Endothelial cell of umbilical vein (primary cell): ENCODE results near the gene SLC16A2. TPM values are rescaled to one million over a fixed set of nuclear protein-coding genes. Genes with fewer than 3 reads are reported as not detected.

ENCODE experiments used
- BruUV-seq: library from RNA; stranded (reverse); fragments of 400-500 nt; replicated peaks from 2 replicates; lab custom pipeline; 2021; lab: Mats Ljungman, UMichigan
- CTCF ChIA-PET: fragments of 300-600, 350-600 bp; sonication (Branson Sonifier 250); formaldehyde crosslinking; loops from one replicate; lab custom pipeline; 2021; ENCODE audit warnings: antibody characterized with exemption, inconsistent platforms; lab: Charles Lee
- POLR2A ChIA-PET: fragments of 300-600, 350-600 bp; sonication (Branson Sonifier 250); formaldehyde crosslinking; loops from one replicate; lab custom pipeline; 2021; ENCODE audit warnings: antibody characterized with exemption, inconsistent platforms; lab: Charles Lee
- DNase-seq: peaks from one replicate; pipeline ENCODE4 v3.0.0-alpha.2; 2011; ENCODE audit warnings: low read depth, low spot score
- FAIRE-seq: peaks from 2 replicates; lab custom pipeline; 2011; peaks lifted over from hg19 to GRCh38; lab: Jason Lieb, UNC
- H2AFZ ChIP-seq: 2 replicates; pipeline ENCODE4 v1.6.0; 2012; ENCODE audit warnings: low read depth, low read length, control low read depth, inconsistent platforms
- H3K27ac ChIP-seq: 2 replicates; pipeline ENCODE4 v1.5.1; 2011; ENCODE audit warnings: low read depth, mild to moderate bottlenecking, control low read depth, low read length, moderate library complexity; ENCODE audit not compliant: insufficient read depth
- H3K27me3 ChIP-seq, 2 experiments: 2 replicates each; pipeline versions ENCODE4 v1.6.0 to v1.6.1; 2011; ENCODE audit warnings: low read length in 2 of 2, mixed read lengths in 1 of 2; ENCODE audit not compliant: control insufficient read depth in 2 of 2, insufficient read depth in 2 of 2
- H3K36me3 ChIP-seq, 2 experiments: 2 replicates in 1 of 2; 3 replicates in 1 of 2; pipeline ENCODE4 v1.5.1; 2011; ENCODE audit warnings: low read length in 2 of 2, mild to moderate bottlenecking in 1 of 2, moderate library complexity in 1 of 2; ENCODE audit not compliant: control insufficient read depth in 2 of 2, insufficient read depth in 2 of 2; ENCODE audit errors: extremely low read depth in 1 of 2
- H3K4me1 ChIP-seq: 3 replicates; pipeline ENCODE4 v1.5.1; 2011; ENCODE audit warnings: mild to moderate bottlenecking, low read length; ENCODE audit not compliant: control insufficient read depth, insufficient read depth; ENCODE audit errors: extremely low read depth
- H3K4me2 ChIP-seq: 2 replicates; pipeline ENCODE4 v1.6.1; 2011; ENCODE audit warnings: low read length, control low read depth, mixed read lengths; ENCODE audit not compliant: insufficient read depth
- H3K4me3 ChIP-seq, 3 experiments: fragments of 200-600 bp in 1 of 3; sonication (generic), shearing (Covaris generic) in 1 of 3; replicated peaks in 1 of 3; 2 replicates each; pipeline ENCODE4 v1.5.1; 2011 to 2016; ENCODE audit warnings: control low read depth in 3 of 3, low read length in 3 of 3, mild to moderate bottlenecking in 2 of 3, inconsistent platforms in 1 of 3, low read depth in 1 of 3, moderate library complexity in 1 of 3; ENCODE audit not compliant: insufficient read depth in 1 of 3
- H3K79me2 ChIP-seq: 2 replicates; pipeline ENCODE4 v1.6.0; 2012; ENCODE audit warnings: low read length, inconsistent platforms; ENCODE audit not compliant: control insufficient read depth, insufficient read depth
- H3K9ac ChIP-seq: replicated peaks from 2 replicates; pipeline ENCODE3; 2011; ENCODE audit warnings: low read length, control low read depth; ENCODE audit not compliant: insufficient read depth; ENCODE audit errors: extremely low read depth
- H3K9me1 ChIP-seq: replicated peaks from 3 replicates; pipeline ENCODE4 v1.6.0; 2011; ENCODE audit warnings: mild to moderate bottlenecking, low read length; ENCODE audit not compliant: control insufficient read depth, insufficient read depth; ENCODE audit errors: extremely low read depth
- H3K9me3 ChIP-seq: replicated peaks from 2 replicates; pipeline ENCODE4 v1.5.1; 2012; ENCODE audit warnings: low read length, inconsistent platforms; ENCODE audit not compliant: control insufficient read depth, insufficient read depth
- H4K20me1 ChIP-seq: replicated peaks from 2 replicates; pipeline ENCODE3; 2011; ENCODE audit warnings: mild to moderate bottlenecking, low read length; ENCODE audit not compliant: control insufficient read depth, insufficient read depth; ENCODE audit errors: extremely low read depth
- MYC ChIP-seq: IDR thresholded peaks from one replicate; pipeline ENCODE4 v1.6.1; 2011; ENCODE audit warnings: mild to moderate bottlenecking, low read depth, low read length
- POLR2AphosphoS5 ChIP-seq: IDR thresholded peaks from 2 replicates; pipeline ENCODE4 v1.6.1; 2012; ENCODE audit warnings: low read depth, mild to moderate bottlenecking, control low read depth, low read length, moderate library complexity; ENCODE audit not compliant: insufficient read depth
- dilution Hi-C: fragments of 300-500 bp; cut with MboI; formaldehyde crosslinking; loops from one replicate; pipeline ENCODE4 v1.15.0; 2019; ENCODE audit warnings: low sequenced_read_pairs; ENCODE audit not compliant: extremely low pct_ligation_motif_present
- intact Hi-C: fragments of 100-400 bp; cut with micrococcal nuclease; formaldehyde crosslinking; loops from one replicate; pipeline ENCODE4 v1.10.0; 2022
- polyA plus RNA-seq, 4 experiments: library from polyadenylated mRNA; depleted of rRNA in 3 of 4; stranded (reverse) in 3 of 4; unstranded in 1 of 4; fragments of >200 nt; gene quantifications; 2 replicates each; pipeline versions ENCODE4 v1.2.1 to v1.2.3, GENCODE V29; 2011 to 2012; ENCODE audit warnings: missing spikeins in 1 of 4
- total RNA-seq: library from RNA; stranded (reverse); gene quantifications from 2 replicates; pipeline ENCODE4 v1.2.3, GENCODE V29; 2021
- TF ChIP-seq, protein P1 (sequence below), 2 donors: IDR thresholded peaks; 1 replicate in 1 of 2; 2 replicates in 1 of 2; pipeline ENCODE4 v1.5.1; 2011; ENCODE audit warnings: low read length in 2 of 2, mild to moderate bottlenecking in 2 of 2, moderate library complexity in 2 of 2, control low read depth in 1 of 2, inconsistent platforms in 1 of 2, low read depth in 1 of 2; ENCODE audit not compliant: insufficient read depth in 1 of 2; ENCODE audit errors: extremely low read depth in 1 of 2
- TF ChIP-seq, protein P2 (sequence below): IDR thresholded peaks from 2 replicates; pipeline ENCODE4 v1.6.1; 2011; ENCODE audit not compliant: insufficient read depth, insufficient read length

Gene SLC16A2
- total and polyA plus RNA-seq, 2 donors (not counting 3 experiments of a cell fraction or from before 2014, with no cell fraction given) = 3.1 to 3.6 TPM

DNA sequence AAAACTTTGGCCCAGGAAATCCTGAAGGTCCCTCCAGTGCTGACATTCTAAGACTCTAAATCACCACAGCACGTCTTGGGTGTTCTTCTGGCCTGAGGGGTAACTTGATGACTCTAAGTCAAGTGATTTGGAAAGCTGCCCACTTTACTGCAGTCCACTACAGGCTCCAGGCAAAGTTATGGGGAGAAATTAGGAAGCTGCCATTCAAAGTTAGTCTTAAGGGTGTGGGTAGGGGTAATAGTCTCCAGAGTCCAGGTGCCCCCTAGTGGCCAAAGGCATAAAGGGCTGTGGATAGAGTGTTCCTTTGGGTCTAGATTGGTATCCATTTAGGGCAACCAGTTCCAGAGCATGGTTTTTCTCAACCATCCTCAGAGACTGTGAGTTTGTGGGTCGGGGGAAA lies 38.7 kb upstream of the SLC16A2 start:
- Histone ChIP-seq H2AFZ (no peak overlapping the region), H3K27ac (no peak overlapping the region), H3K4me1 (no peaks in the 10 kb centered on the region), H3K9me1 (no peaks in the 10 kb centered on the region), H3K79me2 (no peaks in the 10 kb centered on the region), H3K4me3 (no peak overlapping the region), H3K9me3 (no peaks in the 10 kb centered on the region), H3K9ac (no peak overlapping the region), H3K27me3 (no peaks in the 10 kb centered on the region), H4K20me1 (no peaks in the 10 kb centered on the region), H3K36me3 (no peaks in the 10 kb centered on the region), H3K4me2 (no peak overlapping the region)
- BruUV-seq = no TSS peak
- dilution Hi-C loops (no loop called here), intact Hi-C loops (loop anchor here (1.0 to 5.0 kb wide), 4 partner anchors 38 to 525 kb away; partner anchors contain the start of gene SLC16A2)
- DNase-seq (peak; percentile 34), FAIRE-seq (no peak)
- ChIA-PET CTCF (interaction anchor here (0.5 to 1.0 kb wide), 2 partner anchors 27 to 979 kb away, joined by 3 to 4 read pairs; no protein-coding TSS in a partner anchor), POLR2A (no interaction called here)
- TF ChIP-seq, protein P1, sequence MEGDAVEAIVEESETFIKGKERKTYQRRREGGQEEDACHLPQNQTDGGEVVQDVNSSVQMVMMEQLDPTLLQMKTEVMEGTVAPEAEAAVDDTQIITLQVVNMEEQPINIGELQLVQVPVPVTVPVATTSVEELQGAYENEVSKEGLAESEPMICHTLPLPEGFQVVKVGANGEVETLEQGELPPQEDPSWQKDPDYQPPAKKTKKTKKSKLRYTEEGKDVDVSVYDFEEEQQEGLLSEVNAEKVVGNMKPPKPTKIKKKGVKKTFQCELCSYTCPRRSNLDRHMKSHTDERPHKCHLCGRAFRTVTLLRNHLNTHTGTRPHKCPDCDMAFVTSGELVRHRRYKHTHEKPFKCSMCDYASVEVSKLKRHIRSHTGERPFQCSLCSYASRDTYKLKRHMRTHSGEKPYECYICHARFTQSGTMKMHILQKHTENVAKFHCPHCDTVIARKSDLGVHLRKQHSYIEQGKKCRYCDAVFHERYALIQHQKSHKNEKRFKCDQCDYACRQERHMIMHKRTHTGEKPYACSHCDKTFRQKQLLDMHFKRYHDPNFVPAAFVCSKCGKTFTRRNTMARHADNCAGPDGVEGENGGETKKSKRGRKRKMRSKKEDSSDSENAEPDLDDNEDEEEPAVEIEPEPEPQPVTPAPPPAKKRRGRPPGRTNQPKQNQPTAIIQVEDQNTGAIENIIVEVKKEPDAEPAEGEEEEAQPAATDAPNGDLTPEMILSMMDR (IDR thresholded peaks at IDR 0.05; ENCODE audit: extremely low read depth in 1 of 2, insufficient read depth in 1 of 2, low read depth in 1 of 2, low read length in 2 of 2) = peak; percentile 55 to 73
- TF ChIP-seq POLR2AphosphoS5 = no peak

DNA sequence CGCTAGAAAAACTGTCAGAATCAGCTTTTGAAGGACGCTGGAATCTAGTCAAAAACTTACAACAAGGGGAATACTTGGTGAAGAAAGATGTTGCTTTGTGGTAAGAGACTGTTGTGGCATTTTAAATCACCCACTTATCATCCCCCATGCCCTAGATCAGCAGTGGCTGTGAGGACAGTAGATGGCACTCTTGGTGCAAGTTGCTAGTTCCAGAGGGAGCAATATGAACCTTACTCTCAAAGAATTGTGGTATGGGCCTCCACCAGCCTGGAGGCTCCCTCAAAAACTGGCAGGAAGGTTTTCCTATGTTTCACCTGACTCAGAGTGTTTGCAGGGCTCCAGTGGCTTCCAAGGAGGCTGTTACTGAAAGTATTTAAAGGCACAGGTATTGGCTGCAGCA lies 37.7 kb upstream of the SLC16A2 start:
- Histone ChIP-seq H3K9me1 (no peaks in the 10 kb centered on the region), H3K9ac (no peak overlapping the region), H3K4me2 (no peak overlapping the region), H3K36me3 (no peaks in the 10 kb centered on the region), H3K27ac (no peak overlapping the region), H3K79me2 (no peaks in the 10 kb centered on the region), H3K4me3 (no peak overlapping the region), H3K9me3 (no peaks in the 10 kb centered on the region), H3K4me1 (no peaks in the 10 kb centered on the region), H2AFZ (no peak overlapping the region), H3K27me3 (no peaks in the 10 kb centered on the region), H4K20me1 (no peaks in the 10 kb centered on the region)
- FAIRE-seq (no peak), DNase-seq (peak; percentile 41)
- intact Hi-C loops = loop anchor here (1.0 to 5.0 kb wide), 4 partner anchors 37 to 526 kb away; partner anchors contain the start of gene SLC16A2
- no TSS peak for BruUV-seq
- CTCF ChIA-PET = no interaction called here
- dilution Hi-C loops = no loop called here
- POLR2A ChIA-PET = no interaction called here
- TF ChIP-seq MYC = no peak
- TF ChIP-seq, protein P1 (IDR thresholded peaks at IDR 0.05; ENCODE audit: extremely low read depth in 1 of 2, insufficient read depth in 1 of 2, low read depth in 1 of 2, low read length in 2 of 2) = peak; percentile 14 to 43
- TF ChIP-seq, protein P2, sequence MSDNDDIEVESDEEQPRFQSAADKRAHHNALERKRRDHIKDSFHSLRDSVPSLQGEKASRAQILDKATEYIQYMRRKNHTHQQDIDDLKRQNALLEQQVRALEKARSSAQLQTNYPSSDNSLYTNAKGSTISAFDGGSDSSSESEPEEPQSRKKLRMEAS = no peak
